HCT116 (cell line): ENCODE data around the gene REEP5.

Experiments used
- EZH2 ChIP-seq: fragments of 200-600 bp; sonication (generic); IDR thresholded peaks from 2 replicates; pipeline ENCODE4 v1.6.1; 2017; ENCODE audit warnings: antibody characterized with exemption, mixed run types
- POLR2A ChIP-seq: IDR thresholded peaks from 2 replicates; pipeline ENCODE4 v1.7.0; 2011; ENCODE audit warnings: borderline replicate concordance; ENCODE audit not compliant: insufficient read depth, insufficient read length; ENCODE audit errors: extremely low read depth
- POLR2AphosphoS5 ChIP-seq: IDR thresholded peaks from 2 replicates; pipeline ENCODE4 v1.6.1; 2011; ENCODE audit warnings: mild to moderate bottlenecking, low read depth, low read length, moderate library complexity
- SP1 ChIP-seq: IDR thresholded peaks from 2 replicates; pipeline ENCODE4 v1.6.1; 2012; ENCODE audit warnings: low read depth
- YY1 ChIP-seq: IDR thresholded peaks from 2 replicates; pipeline ENCODE4 v1.6.1; 2011; ENCODE audit warnings: low read length, low read depth, moderate library complexity, mild to moderate bottlenecking; ENCODE audit not compliant: insufficient replicate concordance; ENCODE audit errors: extremely low read depth
- TF ChIP-seq, protein P1 (sequence below), 3 experiments: fragments of 200-600 bp in 1 of 3; sonication (generic) in 1 of 3; IDR thresholded peaks in 2 of 3; conservative IDR thresholded peaks in 1 of 3; 2 replicates each; pipeline ENCODE4 v1.5.1; 2012 to 2017; ENCODE audit warnings: low read depth in 2 of 3, low read length in 2 of 3, antibody characterized with exemption in 1 of 3, borderline replicate concordance in 1 of 3, control low read depth in 1 of 3, mild to moderate bottlenecking in 1 of 3, mixed read lengths in 1 of 3, mixed run types in 1 of 3, moderate library complexity in 1 of 3; ENCODE audit not compliant: insufficient read depth in 1 of 3
- TF ChIP-seq, protein P2 (sequence below): IDR thresholded peaks from 2 replicates; pipeline ENCODE4 v1.6.1; 2012; ENCODE audit warnings: low read depth
- TF ChIP-seq, protein P3 (sequence below): IDR thresholded peaks from 2 replicates; pipeline ENCODE4 v1.6.1; 2011; ENCODE audit warnings: mild to moderate bottlenecking, low read length, moderate library complexity; ENCODE audit not compliant: insufficient replicate concordance; ENCODE audit errors: extremely low read depth

DNA sequence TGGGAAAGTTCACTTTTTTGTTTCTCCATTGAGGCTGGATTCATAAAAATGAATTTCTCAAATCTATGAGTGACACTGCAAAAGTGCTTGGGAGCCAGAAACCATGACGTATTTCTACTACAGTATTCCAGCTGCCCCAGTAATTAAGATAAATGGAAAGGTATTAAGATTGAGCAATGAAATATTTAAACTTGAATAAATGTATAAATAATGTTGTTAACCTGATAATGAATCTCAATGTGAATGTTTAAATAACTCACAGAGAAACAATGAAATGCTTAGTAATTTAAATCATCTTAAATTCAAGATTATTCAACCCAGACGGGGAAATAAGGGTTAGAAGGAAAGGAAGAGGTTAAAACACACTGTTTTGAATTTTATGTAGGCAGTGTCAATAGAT, 72.1 kb downstream of the REEP5 start:
- TF ChIP-seq, protein P1, sequence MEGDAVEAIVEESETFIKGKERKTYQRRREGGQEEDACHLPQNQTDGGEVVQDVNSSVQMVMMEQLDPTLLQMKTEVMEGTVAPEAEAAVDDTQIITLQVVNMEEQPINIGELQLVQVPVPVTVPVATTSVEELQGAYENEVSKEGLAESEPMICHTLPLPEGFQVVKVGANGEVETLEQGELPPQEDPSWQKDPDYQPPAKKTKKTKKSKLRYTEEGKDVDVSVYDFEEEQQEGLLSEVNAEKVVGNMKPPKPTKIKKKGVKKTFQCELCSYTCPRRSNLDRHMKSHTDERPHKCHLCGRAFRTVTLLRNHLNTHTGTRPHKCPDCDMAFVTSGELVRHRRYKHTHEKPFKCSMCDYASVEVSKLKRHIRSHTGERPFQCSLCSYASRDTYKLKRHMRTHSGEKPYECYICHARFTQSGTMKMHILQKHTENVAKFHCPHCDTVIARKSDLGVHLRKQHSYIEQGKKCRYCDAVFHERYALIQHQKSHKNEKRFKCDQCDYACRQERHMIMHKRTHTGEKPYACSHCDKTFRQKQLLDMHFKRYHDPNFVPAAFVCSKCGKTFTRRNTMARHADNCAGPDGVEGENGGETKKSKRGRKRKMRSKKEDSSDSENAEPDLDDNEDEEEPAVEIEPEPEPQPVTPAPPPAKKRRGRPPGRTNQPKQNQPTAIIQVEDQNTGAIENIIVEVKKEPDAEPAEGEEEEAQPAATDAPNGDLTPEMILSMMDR (IDR thresholded peaks at IDR 0.05 in 2 of 3, conservative IDR thresholded peaks at IDR 0.05 in 1 of 3; ENCODE audit: borderline replicate concordance in 1 of 3, insufficient read depth in 1 of 3, low read depth in 2 of 3, low read length in 2 of 3) = no peak
- TF ChIP-seq, protein P2, sequence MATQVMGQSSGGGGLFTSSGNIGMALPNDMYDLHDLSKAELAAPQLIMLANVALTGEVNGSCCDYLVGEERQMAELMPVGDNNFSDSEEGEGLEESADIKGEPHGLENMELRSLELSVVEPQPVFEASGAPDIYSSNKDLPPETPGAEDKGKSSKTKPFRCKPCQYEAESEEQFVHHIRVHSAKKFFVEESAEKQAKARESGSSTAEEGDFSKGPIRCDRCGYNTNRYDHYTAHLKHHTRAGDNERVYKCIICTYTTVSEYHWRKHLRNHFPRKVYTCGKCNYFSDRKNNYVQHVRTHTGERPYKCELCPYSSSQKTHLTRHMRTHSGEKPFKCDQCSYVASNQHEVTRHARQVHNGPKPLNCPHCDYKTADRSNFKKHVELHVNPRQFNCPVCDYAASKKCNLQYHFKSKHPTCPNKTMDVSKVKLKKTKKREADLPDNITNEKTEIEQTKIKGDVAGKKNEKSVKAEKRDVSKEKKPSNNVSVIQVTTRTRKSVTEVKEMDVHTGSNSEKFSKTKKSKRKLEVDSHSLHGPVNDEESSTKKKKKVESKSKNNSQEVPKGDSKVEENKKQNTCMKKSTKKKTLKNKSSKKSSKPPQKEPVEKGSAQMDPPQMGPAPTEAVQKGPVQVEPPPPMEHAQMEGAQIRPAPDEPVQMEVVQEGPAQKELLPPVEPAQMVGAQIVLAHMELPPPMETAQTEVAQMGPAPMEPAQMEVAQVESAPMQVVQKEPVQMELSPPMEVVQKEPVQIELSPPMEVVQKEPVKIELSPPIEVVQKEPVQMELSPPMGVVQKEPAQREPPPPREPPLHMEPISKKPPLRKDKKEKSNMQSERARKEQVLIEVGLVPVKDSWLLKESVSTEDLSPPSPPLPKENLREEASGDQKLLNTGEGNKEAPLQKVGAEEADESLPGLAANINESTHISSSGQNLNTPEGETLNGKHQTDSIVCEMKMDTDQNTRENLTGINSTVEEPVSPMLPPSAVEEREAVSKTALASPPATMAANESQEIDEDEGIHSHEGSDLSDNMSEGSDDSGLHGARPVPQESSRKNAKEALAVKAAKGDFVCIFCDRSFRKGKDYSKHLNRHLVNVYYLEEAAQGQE = no peak
- TF ChIP-seq POLR2A (no peak), YY1 (no peak), SP1 (no peak), POLR2AphosphoS5 (no peak), EZH2 (no peak)
- TF ChIP-seq, protein P3, sequence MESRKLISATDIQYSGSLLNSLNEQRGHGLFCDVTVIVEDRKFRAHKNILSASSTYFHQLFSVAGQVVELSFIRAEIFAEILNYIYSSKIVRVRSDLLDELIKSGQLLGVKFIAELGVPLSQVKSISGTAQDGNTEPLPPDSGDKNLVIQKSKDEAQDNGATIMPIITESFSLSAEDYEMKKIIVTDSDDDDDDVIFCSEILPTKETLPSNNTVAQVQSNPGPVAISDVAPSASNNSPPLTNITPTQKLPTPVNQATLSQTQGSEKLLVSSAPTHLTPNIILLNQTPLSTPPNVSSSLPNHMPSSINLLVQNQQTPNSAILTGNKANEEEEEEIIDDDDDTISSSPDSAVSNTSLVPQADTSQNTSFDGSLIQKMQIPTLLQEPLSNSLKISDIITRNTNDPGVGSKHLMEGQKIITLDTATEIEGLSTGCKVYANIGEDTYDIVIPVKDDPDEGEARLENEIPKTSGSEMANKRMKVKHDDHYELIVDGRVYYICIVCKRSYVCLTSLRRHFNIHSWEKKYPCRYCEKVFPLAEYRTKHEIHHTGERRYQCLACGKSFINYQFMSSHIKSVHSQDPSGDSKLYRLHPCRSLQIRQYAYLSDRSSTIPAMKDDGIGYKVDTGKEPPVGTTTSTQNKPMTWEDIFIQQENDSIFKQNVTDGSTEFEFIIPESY = no peak
